GM12878 (cell line): Measurements from ENCODE around the gene ZNF892. TPM values are rescaled to one million over a fixed set of nuclear protein-coding genes. Genes with fewer than 3 reads are reported as not detected.

ENCODE experiments used
- polyA plus RNA-seq, 11 experiments: library from polyadenylated mRNA; depleted of rRNA in 4 of 11; unstranded in 6 of 11; stranded (reverse) in 5 of 11; fragments of >200 nt; fragmentation: Nextera tagmentation in 4 of 11; fragmentation: Illumina TruSeq in 1 of 11; extraction: Ambion mirVana in 4 of 11; extraction: Trizol in 1 of 11; gene quantifications; 1 replicate in 1 of 11; 2 replicates in 10 of 11; pipeline versions ENCODE4 v1.2.1 to v1.2.3, GENCODE V29; 2011 to 2016; ENCODE audit warnings: inconsistent platforms in 2 of 11, missing spikeins in 2 of 11, low read depth in 1 of 11
- total RNA-seq, 4 experiments: library from RNA; depleted of rRNA in 3 of 4; stranded (reverse); fragments of >200 nt in 3 of 4; fragmentation: Illumina TruSeq in 1 of 4; extraction: Trizol in 1 of 4; gene quantifications; 2 replicates each; pipeline versions ENCODE4 v1.2.1 to v1.2.3, GENCODE V29; 2013 to 2021

Gene ZNF892
- total and polyA plus RNA-seq, 10 of the 15 experiments (the other 5 are each of a cell fraction or from before 2014, with no cell fraction given): 0.11 to 1.3 (median 0.29) TPM; not detected in 3

Other genes with a start within 250 kb of the ZNF892 start
- gene MAL, start 181.8 kb upstream of the ZNF892 start, total RNA-seq (2014; rRNA removed): 1.7 and 1.9 TPM in 2 replicates
- 1.1 and 1.3 TPM in 2 replicates for gene MAL, start 181.8 kb upstream of the ZNF892 start, total RNA-seq (2014; rRNA removed; fragmentation: Illumina TruSeq; extraction: Trizol)
- 1.2 and 1.8 TPM in 2 replicates for gene MAL, start 181.8 kb upstream of the ZNF892 start, total RNA-seq (2021)
- gene MAL, start 181.8 kb upstream of the ZNF892 start, polyA plus RNA-seq (2011; rRNA removed): 3.0 and 4.5 TPM in 2 replicates
- gene MAL, start 181.8 kb upstream of the ZNF892 start, polyA plus RNA-seq (2014; fragmentation: Illumina TruSeq; extraction: Trizol): 1.6 and 2.4 TPM in 2 replicates
- 1 to 10 TPM; 1.4 to 1.8 TPM for gene MAL, start 181.8 kb upstream of the ZNF892 start, polyA plus RNA-seq (2014; fragmentation: Nextera tagmentation; extraction: Ambion mirVana)
- 1.4 and 1.7 TPM in 2 replicates for gene MAL, start 181.8 kb upstream of the ZNF892 start, polyA plus RNA-seq (2014; rRNA removed)
- 1 to 10 TPM; 2.4 to 3.1 TPM for gene MAL, start 181.8 kb upstream of the ZNF892 start, polyA plus RNA-seq (2016; fragmentation: Nextera tagmentation; extraction: Ambion mirVana)
- 70.6 and 82.1 TPM in 2 replicates for gene MRPS5, start 85.7 kb upstream of the ZNF892 start, total RNA-seq (2014; rRNA removed)
- 73.2 and 77.9 TPM in 2 replicates for gene MRPS5, start 85.7 kb upstream of the ZNF892 start, total RNA-seq (2014; rRNA removed; fragmentation: Illumina TruSeq; extraction: Trizol)
- 54.3 and 58.1 TPM in 2 replicates for gene MRPS5, start 85.7 kb upstream of the ZNF892 start, total RNA-seq (2021)
- 86.6 and 93.6 TPM in 2 replicates for gene MRPS5, start 85.7 kb upstream of the ZNF892 start, polyA plus RNA-seq (2011; rRNA removed)
- 88.5 and 90.5 TPM in 2 replicates for gene MRPS5, start 85.7 kb upstream of the ZNF892 start, polyA plus RNA-seq (2014; fragmentation: Illumina TruSeq; extraction: Trizol)
- 10 to 100 TPM; 54.8 to 77.0 TPM for gene MRPS5, start 85.7 kb upstream of the ZNF892 start, polyA plus RNA-seq (2014; fragmentation: Nextera tagmentation; extraction: Ambion mirVana)
- gene MRPS5, start 85.7 kb upstream of the ZNF892 start, polyA plus RNA-seq (2014; rRNA removed): 90.0 and 93.0 TPM in 2 replicates
- 10 to 100 TPM; 68.9 to 75.7 TPM for gene MRPS5, start 85.7 kb upstream of the ZNF892 start, polyA plus RNA-seq (2016; fragmentation: Nextera tagmentation; extraction: Ambion mirVana)
- 6.6 and 6.8 TPM in 2 replicates for gene ZNF514, start 47.7 kb upstream of the ZNF892 start, total RNA-seq (2014; rRNA removed)
- 5.7 and 6.0 TPM in 2 replicates for gene ZNF514, start 47.7 kb upstream of the ZNF892 start, total RNA-seq (2014; rRNA removed; fragmentation: Illumina TruSeq; extraction: Trizol)
- 8.7 and 9.8 TPM in 2 replicates for gene ZNF514, start 47.7 kb upstream of the ZNF892 start, total RNA-seq (2021)
- gene ZNF514, start 47.7 kb upstream of the ZNF892 start, polyA plus RNA-seq (2011; rRNA removed): 6.7 and 7.4 TPM in 2 replicates
- gene ZNF514, start 47.7 kb upstream of the ZNF892 start, polyA plus RNA-seq (2014; fragmentation: Illumina TruSeq; extraction: Trizol): 5.3 and 6.4 TPM in 2 replicates
- gene ZNF514, start 47.7 kb upstream of the ZNF892 start, polyA plus RNA-seq (2014; fragmentation: Nextera tagmentation; extraction: Ambion mirVana): 1 to 10 TPM; 5.8 to 7.2 TPM
- 6.4 and 6.8 TPM in 2 replicates for gene ZNF514, start 47.7 kb upstream of the ZNF892 start, polyA plus RNA-seq (2014; rRNA removed)
- gene ZNF514, start 47.7 kb upstream of the ZNF892 start, polyA plus RNA-seq (2016; fragmentation: Nextera tagmentation; extraction: Ambion mirVana): 1 to 10 TPM; 5.1 to 7.4 TPM
- gene ZNF2, start 41.7 kb upstream of the ZNF892 start, total RNA-seq (2014; rRNA removed): 2.8 and 4.0 TPM in 2 replicates
- gene ZNF2, start 41.7 kb upstream of the ZNF892 start, total RNA-seq (2014; rRNA removed; fragmentation: Illumina TruSeq; extraction: Trizol): 4.2 and 4.7 TPM in 2 replicates
- 3.5 TPM in 2 replicates for gene ZNF2, start 41.7 kb upstream of the ZNF892 start, total RNA-seq (2021)
- 4.5 and 5.1 TPM in 2 replicates for gene ZNF2, start 41.7 kb upstream of the ZNF892 start, polyA plus RNA-seq (2011; rRNA removed)
- 4.1 and 4.6 TPM in 2 replicates for gene ZNF2, start 41.7 kb upstream of the ZNF892 start, polyA plus RNA-seq (2014; fragmentation: Illumina TruSeq; extraction: Trizol)
- gene ZNF2, start 41.7 kb upstream of the ZNF892 start, polyA plus RNA-seq (2014; fragmentation: Nextera tagmentation; extraction: Ambion mirVana): 1 to 10 TPM; 3.0 to 3.4 TPM
- 2.4 and 2.5 TPM in 2 replicates for gene ZNF2, start 41.7 kb upstream of the ZNF892 start, polyA plus RNA-seq (2014; rRNA removed)
- gene ZNF2, start 41.7 kb upstream of the ZNF892 start, polyA plus RNA-seq (2016; fragmentation: Nextera tagmentation; extraction: Ambion mirVana): 1 to 10 TPM; 3.1 to 3.3 TPM
- gene PROM2, start 66.9 kb downstream of the ZNF892 start, total RNA-seq (2014; rRNA removed): not detected in 2 replicates
- gene PROM2, start 66.9 kb downstream of the ZNF892 start, total RNA-seq (2014; rRNA removed; fragmentation: Illumina TruSeq; extraction: Trizol): not detected in 2 replicates
- not detected in 2 replicates for gene PROM2, start 66.9 kb downstream of the ZNF892 start, total RNA-seq (2021)
- 0.04 TPM in 1 of 2 replicates, not detected in the other for gene PROM2, start 66.9 kb downstream of the ZNF892 start, polyA plus RNA-seq (2011; rRNA removed)
- gene PROM2, start 66.9 kb downstream of the ZNF892 start, polyA plus RNA-seq (2014; fragmentation: Illumina TruSeq; extraction: Trizol): 0.01 TPM in 1 of 2 replicates, not detected in the other
- gene PROM2, start 66.9 kb downstream of the ZNF892 start, polyA plus RNA-seq (2014; fragmentation: Nextera tagmentation; extraction: Ambion mirVana): not detected
- 0.04 TPM in 1 of 2 replicates, not detected in the other for gene PROM2, start 66.9 kb downstream of the ZNF892 start, polyA plus RNA-seq (2014; rRNA removed)
- not detected for gene PROM2, start 66.9 kb downstream of the ZNF892 start, polyA plus RNA-seq (2016; fragmentation: Nextera tagmentation; extraction: Ambion mirVana)
- not detected in 2 replicates for gene KCNIP3, start 89.8 kb downstream of the ZNF892 start, total RNA-seq (2014; rRNA removed)
- gene KCNIP3, start 89.8 kb downstream of the ZNF892 start, total RNA-seq (2014; rRNA removed; fragmentation: Illumina TruSeq; extraction: Trizol): not detected in 2 replicates
- gene KCNIP3, start 89.8 kb downstream of the ZNF892 start, total RNA-seq (2021): not detected in 2 replicates
- not detected in 2 replicates for gene KCNIP3, start 89.8 kb downstream of the ZNF892 start, polyA plus RNA-seq (2011; rRNA removed)
- gene KCNIP3, start 89.8 kb downstream of the ZNF892 start, polyA plus RNA-seq (2014; fragmentation: Illumina TruSeq; extraction: Trizol): not detected in 2 replicates
- gene KCNIP3, start 89.8 kb downstream of the ZNF892 start, polyA plus RNA-seq (2014; fragmentation: Nextera tagmentation; extraction: Ambion mirVana): not detected
- gene KCNIP3, start 89.8 kb downstream of the ZNF892 start, polyA plus RNA-seq (2014; rRNA removed): not detected in 2 replicates
- gene KCNIP3, start 89.8 kb downstream of the ZNF892 start, polyA plus RNA-seq (2016; fragmentation: Nextera tagmentation; extraction: Ambion mirVana): not detected
- gene FAHD2A, start 195.2 kb downstream of the ZNF892 start, total RNA-seq (2014; rRNA removed): 25.3 and 31.0 TPM in 2 replicates
- gene FAHD2A, start 195.2 kb downstream of the ZNF892 start, total RNA-seq (2014; rRNA removed; fragmentation: Illumina TruSeq; extraction: Trizol): 24.2 and 24.8 TPM in 2 replicates
- 25.8 and 28.2 TPM in 2 replicates for gene FAHD2A, start 195.2 kb downstream of the ZNF892 start, total RNA-seq (2021)
- 26.2 and 38.2 TPM in 2 replicates for gene FAHD2A, start 195.2 kb downstream of the ZNF892 start, polyA plus RNA-seq (2011; rRNA removed)
- gene FAHD2A, start 195.2 kb downstream of the ZNF892 start, polyA plus RNA-seq (2014; fragmentation: Illumina TruSeq; extraction: Trizol): 19.0 and 24.9 TPM in 2 replicates
- 10 to 100 TPM; 11.2 to 15.2 TPM for gene FAHD2A, start 195.2 kb downstream of the ZNF892 start, polyA plus RNA-seq (2014; fragmentation: Nextera tagmentation; extraction: Ambion mirVana)
- 27.9 and 30.8 TPM in 2 replicates for gene FAHD2A, start 195.2 kb downstream of the ZNF892 start, polyA plus RNA-seq (2014; rRNA removed)
- 10 to 100 TPM; 23.5 to 28.2 TPM for gene FAHD2A, start 195.2 kb downstream of the ZNF892 start, polyA plus RNA-seq (2016; fragmentation: Nextera tagmentation; extraction: Ambion mirVana)